Measurements from ENCODE around the gene PITX3. TPM values are rescaled to one million over a fixed set of nuclear protein-coding genes. Genes with fewer than 3 reads are reported as not detected.
A peak's percentile ranks its signal among the peaks of the same experiment; 100 is the strongest.

Gene PITX3
- polyA plus RNA-seq, 1 of the 3 experiments (the other 2 are of a cell fraction): not detected

GRCh38 chr10:102268375-102268888 lies 27.1 kb upstream of the PITX3 start (continued):
- TF ChIP-seq REST (IDR thresholded peaks at IDR 0.05; ENCODE audit: low read depth, low read length) (no peak), MAX (IDR thresholded peaks at IDR 0.05; ENCODE audit: low read depth) (no peak), USF1 (IDR thresholded peaks at IDR 0.05; ENCODE audit: borderline replicate concordance, low read depth) (no peak), NFIC (IDR thresholded peaks at IDR 0.05; ENCODE audit: borderline replicate concordance) (peak; percentile 43; the same call in 1 of the 2 replicates), GATA2 (CRISPR knock-in tag; IDR thresholded peaks at IDR 0.05) (0 out of 2 replicates have a peak, but pooled peaks have one; percentile 13)

GRCh38 chr10:102267748-102268147 lies 26.4 kb upstream of the PITX3 start:
- H3K9ac ChIP-seq: 0 out of 2 replicates have a peak overlapping the region, but pooled peaks have one; percentile 3
- H3K4me3 ChIP-seq (ENCODE audit: low read depth in 2 of 2, low read length in 1 of 2): no peak overlapping the region
- H3K36me3 ChIP-seq (replicated peaks in 1 of 2; ENCODE audit: control insufficient read depth in 1 of 2, insufficient read depth in 2 of 2, low read length in 1 of 2): peaks cover 3 to 14% of the 10 kb centered on the region in 2 experiments
- H4K20me1 ChIP-seq (ENCODE audit: insufficient read depth): peaks cover 44% of the 10 kb centered on the region
- TF ChIP-seq EP300 (IDR thresholded peaks at IDR 0.05; ENCODE audit: borderline replicate concordance in 1 of 2, low read depth in 1 of 2, low read length in 1 of 2) (no peak), RXRA (IDR thresholded peaks at IDR 0.05; ENCODE audit: borderline replicate concordance, low read depth) (no peak), YY1 (IDR thresholded peaks at IDR 0.05; ENCODE audit: low read depth) (no peak)
- peaks cover 30% of the 10 kb centered on the region for H3F3A ChIP-seq (replicated peaks; ENCODE audit: insufficient read depth)
- peak overlapping the region; percentile 20 to 56; a peak in 3 of 4 replicates for H3K27ac ChIP-seq (ENCODE audit: low read depth in 2 of 2, low read length in 1 of 2)
- H3K9me2 ChIP-seq: no peaks in the 10 kb centered on the region
- H2AFZ ChIP-seq (ENCODE audit: low read depth): no peak overlapping the region
- DNase-seq: no peak
- ChIA-PET CTCF (interaction anchor here (0.7 to 2.2 kb wide), 8 partner anchors 15 to 195 kb away, joined by 3 to 14 read pairs (median 4); partner anchors contain the start of gene GBF1), POLR2A (no interaction called here)
- peaks cover 64% of the 10 kb centered on the region for H3K79me2 ChIP-seq (ENCODE audit: insufficient read depth)
- no peaks in the 10 kb centered on the region for H3K27me3 ChIP-seq (ENCODE audit: insufficient read depth)
- H3K4me1 ChIP-seq (ENCODE audit: control insufficient read depth in 1 of 2, insufficient read depth in 2 of 2, low read depth in 1 of 2, low read length in 1 of 2): peaks cover 8 to 18% of the 10 kb centered on the region in 2 experiments; a peak in 3 of 4 replicates
- H3K9me3 ChIP-seq: no peaks in the 10 kb centered on the region
- peak overlapping the region; percentile 47 for H3K4me2 ChIP-seq

GRCh38 chr10:102266670-102267069 lies 25.4 kb upstream of the PITX3 start:
- peaks cover 30% of the 10 kb centered on the region for H3F3A ChIP-seq (replicated peaks; ENCODE audit: insufficient read depth)
- POLR2A ChIA-PET: no interaction called here
- H3K79me2 ChIP-seq (ENCODE audit: insufficient read depth): peaks cover 61% of the 10 kb centered on the region
- no peak for DNase-seq
- CTCF ChIA-PET: interaction anchor here (0.5 to 2.1 kb wide), 7 partner anchors 10 to 132 kb away, joined by 3 to 9 read pairs (median 3); no protein-coding TSS in a partner anchor
- peaks cover 43% of the 10 kb centered on the region for H4K20me1 ChIP-seq (ENCODE audit: insufficient read depth)
- TF ChIP-seq EP300 (IDR thresholded peaks at IDR 0.05; ENCODE audit: borderline replicate concordance in 1 of 2, low read depth in 1 of 2, low read length in 1 of 2) (no peak), CTCF (IDR thresholded peaks at IDR 0.05) (no peak), TEAD4 (IDR thresholded peaks at IDR 0.05; ENCODE audit: borderline replicate concordance, insufficient read depth) (no peak), REST (IDR thresholded peaks at IDR 0.05; ENCODE audit: low read depth, low read length) (no peak), FOSL2 (IDR thresholded peaks at IDR 0.05; ENCODE audit: borderline replicate concordance, low read depth) (no peak)
- peaks cover 8 to 9% of the 10 kb centered on the region in 2 experiments for H3K36me3 ChIP-seq (replicated peaks in 1 of 2; ENCODE audit: control insufficient read depth in 1 of 2, insufficient read depth in 2 of 2, low read length in 1 of 2)
- H3K9me2 ChIP-seq: no peaks in the 10 kb centered on the region
- H3K9ac ChIP-seq: no peak overlapping the region
- WGBS (ENCODE audit: low lambda C conversion rate): 97% methylated on average over 3 of the region's 3 CpGs
- no peaks in the 10 kb centered on the region for H3K27me3 ChIP-seq (ENCODE audit: insufficient read depth)
- no peak overlapping the region for H3K4me2 ChIP-seq
- no peak overlapping the region for H3K4me3 ChIP-seq (ENCODE audit: low read depth in 2 of 2, low read length in 1 of 2)
- H3K27ac ChIP-seq (ENCODE audit: low read depth in 2 of 2, low read length in 1 of 2): peak overlapping the region in 1 of 2 experiments; percentile 56; a peak in 1 of 4 replicates
- peaks cover 8 to 18% of the 10 kb centered on the region in 2 experiments; a peak in 3 of 4 replicates for H3K4me1 ChIP-seq (ENCODE audit: control insufficient read depth in 1 of 2, insufficient read depth in 2 of 2, low read depth in 1 of 2, low read length in 1 of 2)
- no peaks in the 10 kb centered on the region for H3K9me3 ChIP-seq
- no peak overlapping the region for H2AFZ ChIP-seq (ENCODE audit: low read depth)

Measured in SK-N-SH (cell line).